ENCODE results near the gene CD37.
"Not testable (repeated sequence)": the region's sequence is repeated elsewhere in the genome, so short reads cannot be mapped to it uniquely, and the experiment has no call there.

The CD37 gene

GRCh38 chr19:49348305-49349189, 13.3 kb downstream of the CD37 start:
- DNase-seq: no peak

- no peak for DNase-seq
Observed at GRCh38 chr19:49349567-49349966, 14.4 kb downstream of the CD37 start.

GRCh38 chr19:49355909-49356353, 20.7 kb downstream of the CD37 start:
- no peak for DNase-seq

GRCh38 chr19:49356382-49356781, 21.2 kb downstream of the CD37 start:
- no peak for DNase-seq

- no peak for DNase-seq
Observed at GRCh38 chr19:49357186-49357585, 22.0 kb downstream of the CD37 start.

- DNase-seq: no peak
Observed at GRCh38 chr19:49359851-49360820, 24.9 kb downstream of the CD37 start.

- DNase-seq: no peak
Observed at GRCh38 chr19:49361438-49362047, 26.3 kb downstream of the CD37 start.

- DNase-seq: no peak
Observed at GRCh38 chr19:49362048-49362928, 27.1 kb downstream of the CD37 start, which contains the start of gene TEAD2. Gene TEAD2 (minus strand): TSS chr19:49362416. CDS start chr19:49360075, 2,341 bp downstream.

- no peak for DNase-seq
Observed at GRCh38 chr19:49362929-49363267, 27.7 kb downstream of the CD37 start.

- no peak for DNase-seq
Observed at GRCh38 chr19:49363268-49364082, 28.3 kb downstream of the CD37 start, which contains the start of gene DKKL1. Gene DKKL1 (plus strand): TSS chr19:49363877. CDS start chr19:49363999, 122 bp downstream.

GRCh38 chr19:49364083-49364737, 29.0 kb downstream of the CD37 start:
- no peak for DNase-seq

- no peak for DNase-seq
Observed at GRCh38 chr19:49366110-49366509, 30.9 kb downstream of the CD37 start.

GRCh38 chr19:49368711-49369358, 33.6 kb downstream of the CD37 start:
- DNase-seq: no peak

GRCh38 chr19:49371184-49371583, 36.0 kb downstream of the CD37 start:
- DNase-seq: no peak

GRCh38 chr19:49373174-49373573, 38.0 kb downstream of the CD37 start:
- not testable (repeated sequence) for DNase-seq

- no peak for DNase-seq
Observed at GRCh38 chr19:49374665-49375434, 39.6 kb downstream of the CD37 start.

- DNase-seq: no peak
Observed at GRCh38 chr19:49378512-49378911, 43.3 kb downstream of the CD37 start.

GRCh38 chr19:49380391-49380790, 45.2 kb downstream of the CD37 start:
- DNase-seq: no peak

- DNase-seq: no peak
Observed at GRCh38 chr19:49382639-49383038, 47.4 kb downstream of the CD37 start.

Measured in activated gamma-delta T cell (primary cell).